GM10266 (cell line): ENCODE measurements around the gene LRRC17.

Source experiments
- DNase-seq: peaks from one replicate; pipeline ENCODE4 v3.0.0; 2012; ENCODE audit errors: extremely low spot score
- CTCF ChIP-seq: IDR thresholded peaks from 2 replicates; pipeline ENCODE4 v1.5.1; 2012; ENCODE audit warnings: mild to moderate bottlenecking, low read depth; ENCODE audit not compliant: control insufficient read depth, insufficient read depth; ENCODE audit errors: missing control alignments

Gene LRRC17, protein sequence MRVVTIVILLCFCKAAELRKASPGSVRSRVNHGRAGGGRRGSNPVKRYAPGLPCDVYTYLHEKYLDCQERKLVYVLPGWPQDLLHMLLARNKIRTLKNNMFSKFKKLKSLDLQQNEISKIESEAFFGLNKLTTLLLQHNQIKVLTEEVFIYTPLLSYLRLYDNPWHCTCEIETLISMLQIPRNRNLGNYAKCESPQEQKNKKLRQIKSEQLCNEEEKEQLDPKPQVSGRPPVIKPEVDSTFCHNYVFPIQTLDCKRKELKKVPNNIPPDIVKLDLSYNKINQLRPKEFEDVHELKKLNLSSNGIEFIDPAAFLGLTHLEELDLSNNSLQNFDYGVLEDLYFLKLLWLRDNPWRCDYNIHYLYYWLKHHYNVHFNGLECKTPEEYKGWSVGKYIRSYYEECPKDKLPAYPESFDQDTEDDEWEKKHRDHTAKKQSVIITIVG

GRCh38 chr7:102912742-102913141 lies at the start of gene LRRC17:
Gene LRRC17 (plus strand): TSS chr7:102913000. CDS start chr7:102933914, 20,914 bp downstream.
- DNase-seq = no peak
- TF ChIP-seq CTCF = no peak

- no peak for TF ChIP-seq CTCF
- DNase-seq = no peak
These were observed 47.8 kb upstream of the LRRC17 start for GRCh38 chr7:102864958-102865357.

- DNase-seq = no peak
- TF ChIP-seq CTCF = no peak
These were observed 46.1 kb upstream of the LRRC17 start for GRCh38 chr7:102866535-102867215.

GRCh38 chr7:102869195-102869594 lies 43.6 kb upstream of the LRRC17 start:
- DNase-seq = no peak
- TF ChIP-seq CTCF = no peak

DNA sequence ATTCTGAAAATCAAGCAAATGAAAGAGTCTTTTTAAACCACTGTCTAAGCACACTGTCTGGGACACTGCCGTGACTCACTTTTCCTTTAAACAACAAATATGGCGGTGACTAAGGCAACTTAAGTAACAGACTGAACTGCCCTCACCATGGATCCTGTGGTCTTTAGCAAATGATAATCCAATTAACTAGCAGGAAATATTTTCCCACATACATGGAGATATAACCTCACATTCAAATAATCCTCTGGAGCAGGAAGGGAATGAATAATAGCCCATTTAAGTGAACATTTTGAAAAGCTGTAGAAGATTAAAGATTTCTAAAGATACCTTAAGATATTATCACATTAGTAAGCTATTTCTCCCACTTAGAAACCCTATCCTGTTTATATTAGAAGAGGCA lies 40.3 kb upstream of the LRRC17 start:
- no peak for TF ChIP-seq CTCF
- DNase-seq = no peak

DNA sequence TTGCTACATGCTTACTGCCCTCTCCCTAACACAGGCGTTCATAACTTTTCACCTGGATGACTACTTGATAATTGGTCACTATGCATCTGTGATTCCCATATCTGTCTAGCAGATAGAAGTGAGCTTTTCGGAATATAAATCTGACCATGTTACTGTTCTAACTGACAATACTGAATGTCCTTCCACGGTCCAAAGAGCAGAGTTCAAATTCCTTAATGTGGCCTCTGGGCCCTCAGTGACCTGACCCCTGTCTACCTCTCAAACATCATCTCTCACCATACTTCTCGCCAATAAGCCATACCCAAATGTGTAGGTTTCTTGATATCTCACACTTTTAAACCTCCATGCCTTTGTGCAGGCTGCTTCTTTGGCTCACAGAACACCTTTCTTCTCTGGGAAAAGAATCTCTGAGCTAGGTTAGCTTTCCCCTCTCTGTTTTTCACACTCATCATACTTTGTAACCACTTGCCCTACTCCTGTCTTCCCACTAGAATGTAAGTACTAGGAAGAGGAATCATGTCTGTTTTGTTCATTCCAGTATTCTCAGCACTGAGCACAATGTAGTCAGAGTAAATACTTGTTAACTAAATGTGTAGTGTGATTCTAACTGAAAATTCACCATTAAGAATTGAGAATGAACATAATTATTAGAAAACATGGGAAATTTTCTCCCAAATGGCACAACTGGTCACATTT lies 39.2 kb upstream of the LRRC17 start:
- no peak for TF ChIP-seq CTCF
- no peak for DNase-seq
